Adipocyte (in vitro differentiated cells): ENCODE measurements around the gene VN1R4.
A peak's percentile ranks its signal among the peaks of the same experiment; 100 is the strongest.
"Not testable (repeated sequence)": the region's sequence is repeated elsewhere in the genome, so short reads cannot be mapped to it uniquely, and the experiment has no call there.

Experiments
- DNase-seq: peaks from one replicate; pipeline ENCODE4 v3.0.0-alpha.2; 2015; ENCODE audit warnings: low read depth
- H3K27me3 ChIP-seq: replicated peaks from 2 replicates; pipeline ENCODE4 v1.7.0; 2013; ENCODE audit warnings: mild to moderate bottlenecking, low read length, moderate library complexity; ENCODE audit not compliant: control insufficient read depth, insufficient read depth
- H3K36me3 ChIP-seq: 2 replicates; pipeline ENCODE4 v1.7.0; 2013; ENCODE audit warnings: low read length, mild to moderate bottlenecking, moderate library complexity; ENCODE audit not compliant: control insufficient read depth, insufficient read depth, severe bottlenecking
- H3K4me1 ChIP-seq: 2 replicates; pipeline ENCODE4 v1.7.0; 2013; ENCODE audit warnings: mild to moderate bottlenecking, low read length, moderate library complexity; ENCODE audit not compliant: control insufficient read depth, insufficient read depth
- H3K4me3 ChIP-seq: 2 replicates; pipeline ENCODE4 v1.7.0; 2013; ENCODE audit warnings: mild to moderate bottlenecking, low read length, moderate library complexity
- H3K9ac ChIP-seq: 2 replicates; pipeline ENCODE4 v1.7.0; 2013; ENCODE audit warnings: mild to moderate bottlenecking, low read length, moderate library complexity
- H3K9me3 ChIP-seq: 2 replicates; pipeline ENCODE4 v1.7.0; 2013; ENCODE audit warnings: mild to moderate bottlenecking, low read length, moderate library complexity; ENCODE audit not compliant: control insufficient read depth

The VN1R4 gene

GRCh38 chr19:53267623-53268022 lies at the start of gene VN1R4:
Gene VN1R4 (minus strand): TSS chr19:53267723. CDS start chr19:53267665, 58 bp downstream.
- not testable (repeated sequence) for H3K4me1 ChIP-seq, H3K27me3 ChIP-seq, H3K36me3 ChIP-seq, H3K9ac ChIP-seq, DNase-seq, H3K9me3 ChIP-seq, H3K4me3 ChIP-seq

DNA sequence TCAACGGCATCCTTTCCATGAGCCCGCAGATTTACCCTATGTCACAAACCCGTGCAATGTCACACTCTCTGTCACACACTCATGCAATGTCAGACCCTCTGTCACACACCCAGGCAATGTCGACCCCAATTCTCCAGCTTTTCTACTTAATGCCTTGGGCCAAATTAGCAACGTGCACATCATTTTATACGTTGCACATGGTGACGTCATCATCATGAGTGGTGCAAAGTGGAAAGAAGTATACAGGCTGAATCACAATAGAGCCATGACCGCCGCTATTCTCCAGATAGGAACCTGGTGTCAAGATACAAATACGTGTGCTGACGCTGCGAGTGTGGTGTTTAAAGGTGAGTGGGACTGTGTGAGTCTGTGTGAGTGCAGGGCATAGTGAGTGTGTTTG lies 44.4 kb upstream of the VN1R4 start:
- Histone ChIP-seq H3K27me3 (no peaks in the 10 kb centered on the region), H3K36me3 (no peaks in the 10 kb centered on the region), H3K9me3 (peaks cover 25% of the 10 kb centered on the region), H3K4me1 (no peaks in the 10 kb centered on the region), H3K4me3 (no peak overlapping the region), H3K9ac (no peak overlapping the region)
- no peak for DNase-seq

DNA sequence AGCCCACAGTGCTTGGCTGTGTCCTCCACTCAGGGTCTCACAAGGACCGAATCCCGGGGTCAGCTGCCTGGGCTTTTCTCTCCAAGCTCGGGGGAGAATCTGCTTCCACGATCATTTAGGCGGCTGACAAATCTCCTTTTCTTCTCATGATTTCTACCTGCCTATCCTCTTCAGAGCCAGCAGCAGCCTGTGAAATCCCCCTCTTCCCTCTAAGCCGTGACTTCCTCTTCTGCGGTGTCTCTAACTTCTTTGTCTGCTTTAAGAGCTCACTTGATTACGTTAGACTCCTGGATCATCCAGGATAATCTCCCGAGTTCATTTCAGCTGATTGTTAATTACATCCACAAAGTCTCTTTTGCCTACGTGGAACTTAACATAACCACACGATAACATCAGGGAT lies 43.5 kb upstream of the VN1R4 start:
- no peaks in the 10 kb centered on the region for H3K27me3 ChIP-seq
- no peaks in the 10 kb centered on the region for H3K4me1 ChIP-seq
- H3K9me3 ChIP-seq: peaks cover 28% of the 10 kb centered on the region
- no peak for DNase-seq
- H3K4me3 ChIP-seq: no peak overlapping the region
- no peaks in the 10 kb centered on the region for H3K36me3 ChIP-seq
- H3K9ac ChIP-seq: no peak overlapping the region

- peak; percentile 48 for DNase-seq
- no peaks in the 10 kb centered on the region for H3K4me1 ChIP-seq
- H3K36me3 ChIP-seq: no peaks in the 10 kb centered on the region
- H3K9ac ChIP-seq: no peak overlapping the region
- peak overlapping the region; percentile 36 for H3K4me3 ChIP-seq
- H3K9me3 ChIP-seq: peaks cover 18% of the 10 kb centered on the region
- H3K27me3 ChIP-seq: no peaks in the 10 kb centered on the region
Observed at GRCh38 chr19:53308339-53308811, 40.9 kb upstream of the VN1R4 start.

DNA sequence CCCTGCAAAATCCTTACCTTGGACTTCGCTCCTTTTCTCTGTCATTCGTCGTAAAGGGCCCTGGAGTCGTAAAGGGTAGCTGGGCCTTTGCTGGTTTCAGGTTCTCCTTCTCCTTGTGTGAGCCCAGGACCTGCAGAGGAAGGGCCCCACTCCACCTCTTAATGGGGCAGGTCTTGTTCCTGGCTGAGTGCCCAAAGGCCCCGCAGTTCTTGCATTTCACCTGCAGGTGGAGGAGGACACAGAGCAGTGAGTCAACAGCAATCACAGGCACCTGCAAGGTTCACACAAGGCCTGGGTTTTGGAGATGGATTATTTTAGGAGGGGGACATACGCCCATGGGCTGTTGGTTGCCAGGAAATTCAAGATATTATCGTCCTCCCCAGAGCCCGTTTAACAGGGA lies 33.8 kb upstream of the VN1R4 start:
- not testable (repeated sequence) for H3K4me3 ChIP-seq, H3K9ac ChIP-seq, H3K36me3 ChIP-seq, H3K4me1 ChIP-seq, H3K27me3 ChIP-seq, H3K9me3 ChIP-seq, DNase-seq

GRCh38 chr19:53294786-53295441 lies 27.4 kb upstream of the VN1R4 start:
- Histone ChIP-seq H3K9me3 (peaks cover 40% of the 10 kb centered on the region), H3K36me3 (no peaks in the 10 kb centered on the region), H3K9ac (no peak overlapping the region), H3K27me3 (no peaks in the 10 kb centered on the region), H3K4me3 (peak overlapping the region; percentile 47), H3K4me1 (no peaks in the 10 kb centered on the region)
- no peak for DNase-seq

- H3K9ac ChIP-seq: no peak overlapping the region
- H3K36me3 ChIP-seq: no peaks in the 10 kb centered on the region
- H3K4me1 ChIP-seq: no peaks in the 10 kb centered on the region
- no peak for DNase-seq
- H3K4me3 ChIP-seq: no peak overlapping the region
- H3K27me3 ChIP-seq: no peaks in the 10 kb centered on the region
- H3K9me3 ChIP-seq: peaks cover 34% of the 10 kb centered on the region
Observed at GRCh38 chr19:53290758-53291549, 23.4 kb upstream of the VN1R4 start.

DNA sequence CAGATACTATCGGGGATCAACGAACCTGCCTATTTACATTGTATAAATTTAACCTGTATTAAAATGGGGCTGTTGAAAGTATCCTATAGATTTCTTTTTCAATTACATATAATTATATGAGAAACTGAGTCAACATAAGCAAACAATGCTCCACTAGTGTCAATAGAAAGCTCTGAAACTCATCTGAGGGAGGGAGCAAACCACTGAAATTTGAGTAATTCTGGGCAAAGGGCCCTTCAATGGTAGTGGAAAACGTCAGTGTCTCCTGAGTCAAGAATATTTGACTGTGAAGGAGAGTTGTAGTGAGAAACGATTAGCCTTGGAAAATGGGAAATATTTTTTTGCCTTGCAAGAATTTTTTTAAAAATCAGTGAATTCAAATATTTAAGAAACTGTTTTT lies 17.6 kb upstream of the VN1R4 start:
- no peak for DNase-seq
- peaks cover 4% of the 10 kb centered on the region for H3K9me3 ChIP-seq

DNA sequence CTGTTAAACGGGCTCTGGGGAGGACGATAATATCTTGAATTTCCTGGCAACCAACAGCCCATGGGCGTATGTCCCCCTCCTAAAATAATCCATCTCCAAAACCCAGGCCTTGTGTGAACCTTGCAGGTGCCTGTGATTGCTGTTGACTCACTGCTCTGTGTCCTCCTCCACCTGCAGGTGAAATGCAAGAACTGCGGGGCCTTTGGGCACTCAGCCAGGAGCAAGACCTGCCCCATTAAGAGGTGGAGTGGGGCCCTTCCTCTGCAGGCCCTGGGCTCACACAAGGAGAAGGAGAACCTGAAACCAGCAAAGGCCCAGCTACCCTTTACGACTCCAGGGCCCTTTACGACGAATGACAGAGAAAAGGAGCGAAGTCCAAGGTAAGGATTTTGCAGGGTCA lies 14.4 kb upstream of the VN1R4 start:
- H3K4me1 ChIP-seq, H3K27me3 ChIP-seq, H3K36me3 ChIP-seq, H3K9ac ChIP-seq, H3K9me3 ChIP-seq, DNase-seq, H3K4me3 ChIP-seq: not testable (repeated sequence)

More for the DNA sequence above, 17.6 kb upstream of the VN1R4 start:
- no peaks in the 10 kb centered on the region for H3K36me3 ChIP-seq
- H3K4me1 ChIP-seq: no peaks in the 10 kb centered on the region
- H3K9ac ChIP-seq: no peak overlapping the region
- no peaks in the 10 kb centered on the region for H3K27me3 ChIP-seq
- no peak overlapping the region for H3K4me3 ChIP-seq

GRCh38 chr19:53275480-53275879 lies 8.0 kb upstream of the VN1R4 start:
- Histone ChIP-seq H3K27me3 (no peaks in the 10 kb centered on the region), H3K36me3 (no peaks in the 10 kb centered on the region), H3K4me3 (no peak overlapping the region), H3K9ac (no peak overlapping the region), H3K9me3 (no peaks in the 10 kb centered on the region), H3K4me1 (no peaks in the 10 kb centered on the region)
- no peak for DNase-seq

DNA sequence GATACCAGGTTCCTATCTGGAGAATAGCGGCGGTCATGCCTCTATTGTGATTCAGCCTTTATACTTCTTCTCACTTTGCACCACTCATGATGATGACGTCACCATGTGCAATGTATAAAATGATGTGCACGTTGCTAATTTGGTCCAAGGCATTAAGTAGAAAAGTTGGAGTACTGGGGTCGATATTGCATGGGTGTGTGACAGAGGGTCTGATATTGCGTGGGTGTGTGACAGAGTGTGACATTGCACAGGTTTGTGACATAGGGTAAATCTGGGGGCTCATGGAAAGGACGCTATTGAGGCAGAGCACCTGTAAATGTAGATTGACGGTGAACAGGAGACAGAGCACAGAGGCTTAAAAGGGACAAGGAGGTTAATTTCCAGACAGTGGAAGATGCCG lies 4.5 kb upstream of the VN1R4 start:
- no peak overlapping the region for H3K4me3 ChIP-seq
- no peaks in the 10 kb centered on the region for H3K27me3 ChIP-seq
- no peaks in the 10 kb centered on the region for H3K36me3 ChIP-seq
- H3K9ac ChIP-seq: no peak overlapping the region
- DNase-seq: no peak
- H3K4me1 ChIP-seq: no peaks in the 10 kb centered on the region
- no peaks in the 10 kb centered on the region for H3K9me3 ChIP-seq
